A549 (cell line): ENCODE results near the gene RBBP4. TPM values are rescaled to one million over a fixed set of nuclear protein-coding genes. Genes with fewer than 3 reads are reported as not detected.
"Not testable (repeated sequence)": the region's sequence is repeated elsewhere in the genome, so short reads cannot be mapped to it uniquely, and the experiment has no call there.

Experiments
- ATAC-seq, 2 experiments: fragments of 200-7000 bp in 1 of 2; fragments of >200 bp in 1 of 2; cut with Nextera tagmentation in 1 of 2; cut with Tn5 transposase in 1 of 2; 3 replicates each; pipeline versions ENCODE4 v1.8.0 to v1.9.1; 2018 to 2020; ENCODE audit warnings: mild to moderate bottlenecking in 1 of 2, moderate library complexity in 1 of 2
- CTCF ChIA-PET: fragments of 300-600 bp; sonication (Branson Sonifier 250); formaldehyde crosslinking; extraction: SDS; loops from one replicate; lab custom pipeline; 2021; ENCODE audit warnings: antibody characterized with exemption, inconsistent platforms; lab: Yijun Ruan, JAX
- POLR2A ChIA-PET: fragments of 350-600 bp; formaldehyde crosslinking; extraction: SDS; loops from one replicate; lab custom pipeline; 2021; ENCODE audit warnings: antibody characterized with exemption, inconsistent platforms; lab: Yijun Ruan, JAX
- DNase-seq, 2 experiments: peaks; one replicate each; pipeline versions ENCODE4 v3.0.0 to v3.0.0-alpha.2; 2011 to 2016; ENCODE audit warnings: low read depth in 1 of 2, low spot score in 1 of 2
- FAIRE-seq: peaks from 2 replicates; lab custom pipeline; 2011; peaks lifted over from hg19 to GRCh38; lab: Jason Lieb, UNC
- H3K27ac ChIP-seq, 2 experiments: fragments of >200 bp; sonication (Bioruptor Twin); formaldehyde crosslinking; 3 replicates each; pipeline ENCODE4 v1.5.1; 2016 to 2017
- H3K4me1 ChIP-seq: fragments of >200 bp; sonication (Bioruptor Twin); formaldehyde crosslinking; 3 replicates; pipeline ENCODE4 v1.6.1; 2016
- H3K4me2 ChIP-seq: fragments of >200 bp; sonication (Bioruptor Twin); formaldehyde crosslinking; 3 replicates; pipeline ENCODE4 v1.6.1; 2016
- H3K4me3 ChIP-seq: fragments of >200 bp; sonication (Bioruptor Twin); formaldehyde crosslinking; 3 replicates; pipeline ENCODE4 v1.5.1; 2016
- H3K9me3 ChIP-seq: fragments of >200 bp; sonication (Bioruptor Twin); formaldehyde crosslinking; 3 replicates; pipeline ENCODE4 v1.6.1; 2016
- CEBPB ChIP-seq, 2 experiments: fragments of >200 bp in 1 of 2; sonication (Bioruptor Twin) in 1 of 2; formaldehyde crosslinking in 1 of 2; IDR thresholded peaks; 2 replicates each; pipeline ENCODE4 v1.6.1; 2012 to 2016
- CTCF ChIP-seq: fragments of >200 bp; sonication (Bioruptor Twin); formaldehyde crosslinking; IDR thresholded peaks from 3 replicates; pipeline ENCODE4 v1.5.1; 2016
- ELK1 ChIP-seq: fragments of 150-350 bp; IDR thresholded peaks from 2 replicates; pipeline ENCODE4 v1.6.1; 2014; ENCODE audit warnings: low read depth, mild to moderate bottlenecking, low read length
- EP300 ChIP-seq, 2 experiments: fragments of >200 bp; sonication (Bioruptor Twin); formaldehyde crosslinking; IDR thresholded peaks; 2 replicates in 1 of 2; 3 replicates in 1 of 2; pipeline ENCODE4 v1.6.1; 2016 to 2017
- FOSB ChIP-seq: fragments of 250-450 bp; sonication (Bioruptor Pico); IDR thresholded peaks from 2 replicates; pipeline ENCODE4 v1.5.0; 2020; ENCODE audit warnings: mild to moderate bottlenecking, moderate library complexity
- FOSL2 ChIP-seq, 2 experiments: fragments of 450-650 bp in 1 of 2; fragments of >200 bp in 1 of 2; sonication (Bioruptor Twin) in 1 of 2; formaldehyde crosslinking; IDR thresholded peaks; 2 replicates each; pipeline versions ENCODE4 v1.5.0 to v1.6.1; 2016 to 2020; ENCODE audit warnings: mild to moderate bottlenecking in 1 of 2, moderate library complexity in 1 of 2
- HDAC2 ChIP-seq: fragments of 200-600 bp; sonication (generic); IDR thresholded peaks from 2 replicates; pipeline ENCODE4 v1.6.1; 2016
- HEYL ChIP-seq: fragments of 250-450 bp; sonication (Bioruptor Pico); IDR thresholded peaks from 2 replicates; pipeline ENCODE4 v1.8.0; 2021; ENCODE audit warnings: mild to moderate bottlenecking, moderate library complexity
- HOXB13 ChIP-seq: fragments of 250-450 bp; sonication (Bioruptor Pico); IDR thresholded peaks from 2 replicates; pipeline ENCODE4 v1.5.0; 2020; ENCODE audit warnings: low read depth, mild to moderate bottlenecking, moderate library complexity
- JUN ChIP-seq, 2 experiments: fragments of >200 bp; sonication (Bioruptor Twin); formaldehyde crosslinking; IDR thresholded peaks; 2 replicates in 1 of 2; 3 replicates in 1 of 2; pipeline ENCODE4 v1.6.1; 2016 to 2017
- KDM1A ChIP-seq: fragments of 200-600 bp; sonication (generic); IDR thresholded peaks from 2 replicates; pipeline ENCODE4 v1.6.1; 2016; ENCODE audit warnings: low read depth, mild to moderate bottlenecking
- MAFK ChIP-seq: fragments of 450-650 bp; IDR thresholded peaks from 2 replicates; pipeline ENCODE4 v1.6.1; 2014; ENCODE audit not compliant: partially characterized antibody
- MAZ ChIP-seq: fragments of 150-350 bp; IDR thresholded peaks from 2 replicates; pipeline ENCODE4 v1.6.1; 2014; ENCODE audit warnings: antibody characterized with exemption, low read depth, low read length, borderline replicate concordance
- NFE2L2 ChIP-seq: fragments of 150-350 bp; conservative IDR thresholded peaks from 2 replicates; pipeline ENCODE4 v1.6.1; 2014; ENCODE audit warnings: low read length
- NR3C1 ChIP-seq: fragments of >200 bp; sonication (Bioruptor Twin); formaldehyde crosslinking; IDR thresholded peaks from 3 replicates; pipeline ENCODE4 v1.6.1; 2017
- SMC3 ChIP-seq: fragments of >200 bp; sonication (Bioruptor Twin); formaldehyde crosslinking; IDR thresholded peaks from 3 replicates; pipeline ENCODE4 v1.6.1; 2018; ENCODE audit warnings: inconsistent platforms
- SREBF2 ChIP-seq: fragments of 450-650 bp; IDR thresholded peaks from 2 replicates; pipeline ENCODE4 v1.6.1; 2014; ENCODE audit warnings: mild to moderate bottlenecking, moderate library complexity
- TFCP2L1 ChIP-seq: fragments of 250-450 bp; sonication (Bioruptor Pico); IDR thresholded peaks from 2 replicates; pipeline ENCODE4 v1.5.0; 2021; ENCODE audit warnings: mild to moderate bottlenecking
- USF2 ChIP-seq: fragments of 450-650 bp; IDR thresholded peaks from 2 replicates; pipeline ENCODE4 v1.6.1; 2014; ENCODE audit warnings: antibody characterized with exemption
- WGBS: methylation state at CpG from one replicate; pipeline ENCODE4 v1.1.6; 2017; ENCODE audit errors: missing lambda C conversion rate; 5-methylcytosine and 5-hydroxymethylcytosine counted together
- polyA plus RNA-seq, 4 experiments: library from polyadenylated mRNA; depleted of rRNA in 3 of 4; stranded (reverse); fragments of >200 nt; fragmentation: RNase III in 1 of 4; extraction: RNeasy Plus Mini Kit Qiagen cat#74134 plus additional on column Dnase treatment in 1 of 4; gene quantifications; 2 replicates in 3 of 4; 3 replicates in 1 of 4; pipeline ENCODE4 v1.2.3, GENCODE V29; 2011 to 2017

The RBBP4 gene
- polyA plus RNA-seq, 2 of the 4 experiments (the other 2 are of a cell fraction): 107 to 137 TPM

- peak overlapping the region; percentile 48; the same call in 2 of the 3 replicates for H3K4me2 ChIP-seq
- ATAC-seq (peak in 1 of 2 experiments; percentile 57; a peak in 3 of 6 replicates), FAIRE-seq (no peak), DNase-seq (peak in 1 of 2 experiments; percentile 68)
- CTCF ChIA-PET: interaction anchor here (0.6 to 1.1 kb wide), 4 partner anchors 12 to 1378 kb away, joined by 3 read pairs; no protein-coding TSS in a partner anchor
- 63% methylated on average over 15 of the region's 16 CpGs for WGBS
- POLR2A ChIA-PET: interaction anchor here (0.7 to 0.8 kb wide), 2 partner anchors 14 to 69 kb away, joined by 3 read pairs; partner anchors contain the start of gene RBBP4
- TF ChIP-seq HDAC2 (no peak), HEYL (no peak), NFE2L2 (peak; percentile 70), FOSL2 (IDR thresholded peaks at IDR 0.05) (no peak), FOSL2 (CRISPR knock-in tag; IDR thresholded peaks at IDR 0.05) (no peak), USF2 (no peak), CTCF (no peak), ELK1 (no peak), EP300 (IDR thresholded peaks at IDR 0.05) (no peak), TFCP2L1 (CRISPR knock-in tag) (no peak), FOSB (CRISPR knock-in tag) (no peak), JUN (IDR thresholded peaks at IDR 0.05) (no peak), SREBF2 (no peak), MAFK (peak; percentile 61)
- H3K4me1 ChIP-seq: peaks cover 13% of the 10 kb centered on the region; the same call in 2 of the 3 replicates
- no peak overlapping the region for H3K4me3 ChIP-seq
- H3K27ac ChIP-seq: peak overlapping the region; percentile 19 to 46; a peak in 3 of 6 replicates
- no peaks in the 10 kb centered on the region for H3K9me3 ChIP-seq
Measured at GRCh38 chr1:32636914-32637645, 13.9 kb upstream of the RBBP4 start.

- CTCF ChIA-PET: interaction anchor here (1.0 to 1.3 kb wide), 2 partner anchors 15 to 119 kb away, joined by 3 to 4 read pairs; no protein-coding TSS in a partner anchor
- FAIRE-seq: no peak
- Histone ChIP-seq H3K27ac (no peak overlapping the region), H3K4me3 (no peak overlapping the region), H3K4me1 (peaks cover 13% of the 10 kb centered on the region; the same call in 2 of the 3 replicates), H3K9me3 (no peaks in the 10 kb centered on the region), H3K4me2 (no peak overlapping the region)
- ATAC-seq: no peak
- POLR2A ChIA-PET: interaction anchor here (0.6 kb wide), 1 partner anchor 23 kb away, joined by 3 read pairs; no protein-coding TSS in a partner anchor
- no peak for DNase-seq
- no peak for TF ChIP-seq USF2
- TF ChIP-seq CEBPB (IDR thresholded peaks at IDR 0.05): no peak
- TF ChIP-seq SMC3: no peak
- TF ChIP-seq FOSL2 (IDR thresholded peaks at IDR 0.05): no peak
- no peak for TF ChIP-seq FOSL2 (CRISPR knock-in tag; IDR thresholded peaks at IDR 0.05)
- TF ChIP-seq NR3C1: no peak
- TF ChIP-seq MAFK: no peak
- no peak for TF ChIP-seq MAZ
- TF ChIP-seq KDM1A: no peak
- TF ChIP-seq HOXB13: no peak
- WGBS: 86% methylated on average over 1 of the region's 1 CpG
Measured at GRCh38 chr1:32639489-32640075, 11.4 kb upstream of the RBBP4 start.

- ATAC-seq, H3K27ac ChIP-seq, H3K4me3 ChIP-seq, H3K4me1 ChIP-seq, DNase-seq, H3K9me3 ChIP-seq, H3K4me2 ChIP-seq, FAIRE-seq, POLR2A ChIA-PET: not testable (repeated sequence)
- WGBS: 93% methylated on average over 8 of the region's 8 CpGs
- CTCF ChIA-PET: interaction anchor here (0.6 kb wide), 1 partner anchor 291 kb away, joined by 4 read pairs; no protein-coding TSS in a partner anchor
Measured at GRCh38 chr1:32642292-32642827, 8.6 kb upstream of the RBBP4 start.
